Fibroblast of the aortic adventitia (primary cell): ENCODE measurements around the gene MMS22L. TPM values are rescaled to one million over a fixed set of nuclear protein-coding genes. Genes with fewer than 3 reads are reported as not detected.

Experiments
- DNase-seq: peaks from one replicate; pipeline ENCODE4 v3.0.0-alpha.2; 2010; ENCODE audit warnings: low read depth
- H3K4me3 ChIP-seq: 2 replicates; pipeline ENCODE4 v1.5.1; 2011; ENCODE audit warnings: low read depth, mild to moderate bottlenecking, control low read depth, low read length, moderate library complexity
- total RNA-seq: library from RNA; depleted of rRNA; stranded (reverse); fragments of >200 nt; gene quantifications from 2 replicates; pipeline ENCODE4 v1.2.3, GENCODE V29; 2012; ENCODE audit warnings: low replicate concordance
- TF ChIP-seq, protein P1 (sequence below): IDR thresholded peaks from 2 replicates; pipeline ENCODE4 v1.5.1; 2011; ENCODE audit warnings: mild to moderate bottlenecking, low read length, control low read depth, inconsistent platforms; ENCODE audit not compliant: insufficient read depth

The MMS22L gene, protein sequence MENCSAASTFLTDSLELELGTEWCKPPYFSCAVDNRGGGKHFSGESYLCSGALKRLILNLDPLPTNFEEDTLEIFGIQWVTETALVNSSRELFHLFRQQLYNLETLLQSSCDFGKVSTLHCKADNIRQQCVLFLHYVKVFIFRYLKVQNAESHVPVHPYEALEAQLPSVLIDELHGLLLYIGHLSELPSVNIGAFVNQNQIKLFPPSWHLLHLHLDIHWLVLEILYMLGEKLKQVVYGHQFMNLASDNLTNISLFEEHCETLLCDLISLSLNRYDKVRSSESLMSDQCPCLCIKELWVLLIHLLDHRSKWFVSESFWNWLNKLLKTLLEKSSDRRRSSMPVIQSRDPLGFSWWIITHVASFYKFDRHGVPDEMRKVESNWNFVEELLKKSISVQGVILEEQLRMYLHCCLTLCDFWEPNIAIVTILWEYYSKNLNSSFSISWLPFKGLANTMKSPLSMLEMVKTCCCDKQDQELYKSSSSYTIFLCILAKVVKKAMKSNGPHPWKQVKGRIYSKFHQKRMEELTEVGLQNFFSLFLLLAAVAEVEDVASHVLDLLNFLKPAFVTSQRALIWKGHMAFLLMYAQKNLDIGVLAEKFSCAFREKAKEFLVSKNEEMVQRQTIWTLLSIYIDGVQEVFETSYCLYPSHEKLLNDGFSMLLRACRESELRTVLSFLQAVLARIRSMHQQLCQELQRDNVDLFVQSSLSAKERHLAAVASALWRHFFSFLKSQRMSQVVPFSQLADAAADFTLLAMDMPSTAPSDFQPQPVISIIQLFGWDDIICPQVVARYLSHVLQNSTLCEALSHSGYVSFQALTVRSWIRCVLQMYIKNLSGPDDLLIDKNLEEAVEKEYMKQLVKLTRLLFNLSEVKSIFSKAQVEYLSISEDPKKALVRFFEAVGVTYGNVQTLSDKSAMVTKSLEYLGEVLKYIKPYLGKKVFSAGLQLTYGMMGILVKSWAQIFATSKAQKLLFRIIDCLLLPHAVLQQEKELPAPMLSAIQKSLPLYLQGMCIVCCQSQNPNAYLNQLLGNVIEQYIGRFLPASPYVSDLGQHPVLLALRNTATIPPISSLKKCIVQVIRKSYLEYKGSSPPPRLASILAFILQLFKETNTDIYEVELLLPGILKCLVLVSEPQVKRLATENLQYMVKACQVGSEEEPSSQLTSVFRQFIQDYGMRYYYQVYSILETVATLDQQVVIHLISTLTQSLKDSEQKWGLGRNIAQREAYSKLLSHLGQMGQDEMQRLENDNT
- 11.4 and 48.2 TPM in 2 replicates for total RNA-seq

DNA sequence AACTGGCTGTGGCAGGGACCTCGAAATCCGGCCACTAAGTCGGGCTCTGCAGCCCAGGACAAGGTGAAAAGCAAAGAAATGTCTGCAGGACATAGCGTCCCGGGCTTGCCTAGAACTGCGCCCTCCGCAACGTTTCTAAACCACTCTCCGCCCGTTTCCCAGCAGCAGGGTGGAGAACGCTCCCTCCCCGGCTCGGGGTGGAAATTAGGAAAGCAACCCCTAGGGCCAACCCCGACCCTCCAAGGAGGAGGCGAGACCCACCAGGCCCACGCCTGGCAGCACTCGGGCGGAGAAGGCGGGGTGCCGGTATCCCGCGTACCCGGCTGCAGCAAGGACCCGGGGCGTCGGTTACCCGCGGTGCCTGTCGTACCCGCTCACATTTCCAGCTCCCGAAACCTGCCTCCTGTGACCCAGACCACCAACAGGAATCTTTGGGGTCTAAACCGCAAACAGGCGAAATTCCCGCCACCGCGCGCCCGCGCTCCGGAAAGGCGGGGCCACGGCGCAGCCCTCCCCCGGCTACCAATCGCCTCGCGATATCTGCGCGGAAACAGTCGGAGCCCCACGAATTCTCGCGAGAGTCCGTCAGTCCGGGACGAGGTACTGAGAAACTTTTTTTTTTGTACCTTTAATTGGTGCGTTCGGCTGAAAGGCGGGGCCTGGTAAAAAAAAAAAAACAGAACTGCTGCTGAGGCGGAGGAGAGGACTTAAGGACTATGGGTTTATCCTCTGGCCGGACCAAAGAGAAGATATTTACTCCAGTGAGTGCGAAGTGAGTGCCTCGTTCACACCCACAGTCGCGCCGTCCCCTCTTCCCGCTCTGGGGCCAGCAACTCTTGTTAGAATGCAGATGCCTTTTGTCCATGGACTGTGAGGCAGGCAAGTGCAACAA, at the start of gene MMS22L:
Gene MMS22L (minus strand): TSS at position 491 of the 892 bp plus-strand sequence. CDS start 739 bp downstream, outside the sequence.
- TF ChIP-seq, protein P1, sequence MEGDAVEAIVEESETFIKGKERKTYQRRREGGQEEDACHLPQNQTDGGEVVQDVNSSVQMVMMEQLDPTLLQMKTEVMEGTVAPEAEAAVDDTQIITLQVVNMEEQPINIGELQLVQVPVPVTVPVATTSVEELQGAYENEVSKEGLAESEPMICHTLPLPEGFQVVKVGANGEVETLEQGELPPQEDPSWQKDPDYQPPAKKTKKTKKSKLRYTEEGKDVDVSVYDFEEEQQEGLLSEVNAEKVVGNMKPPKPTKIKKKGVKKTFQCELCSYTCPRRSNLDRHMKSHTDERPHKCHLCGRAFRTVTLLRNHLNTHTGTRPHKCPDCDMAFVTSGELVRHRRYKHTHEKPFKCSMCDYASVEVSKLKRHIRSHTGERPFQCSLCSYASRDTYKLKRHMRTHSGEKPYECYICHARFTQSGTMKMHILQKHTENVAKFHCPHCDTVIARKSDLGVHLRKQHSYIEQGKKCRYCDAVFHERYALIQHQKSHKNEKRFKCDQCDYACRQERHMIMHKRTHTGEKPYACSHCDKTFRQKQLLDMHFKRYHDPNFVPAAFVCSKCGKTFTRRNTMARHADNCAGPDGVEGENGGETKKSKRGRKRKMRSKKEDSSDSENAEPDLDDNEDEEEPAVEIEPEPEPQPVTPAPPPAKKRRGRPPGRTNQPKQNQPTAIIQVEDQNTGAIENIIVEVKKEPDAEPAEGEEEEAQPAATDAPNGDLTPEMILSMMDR, result no peak
- peak within 1 kb of the TSS; percentile 87 for H3K4me3 ChIP-seq
- DNase-seq, result peak; percentile 96

DNA sequence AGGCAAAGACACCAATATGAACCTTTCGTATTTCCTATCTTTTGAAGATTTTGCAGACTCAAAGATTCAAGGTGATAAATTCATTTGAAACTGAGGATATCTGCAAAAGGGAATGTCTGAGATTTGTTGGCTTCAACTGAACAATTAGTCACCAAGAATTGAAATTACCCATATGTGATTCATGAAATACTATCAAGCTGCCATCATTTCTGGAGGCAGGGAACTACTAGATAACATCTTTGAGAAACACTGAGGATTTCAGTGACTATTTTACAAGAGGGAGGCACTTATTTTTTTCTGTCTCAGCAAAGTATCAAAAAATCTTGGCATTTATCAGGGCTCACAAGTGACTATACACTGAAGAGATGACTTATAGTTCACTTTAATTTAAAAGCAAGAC, 39.8 kb upstream of the MMS22L start:
- DNase-seq, result peak; percentile 42
- no peak overlapping the region for H3K4me3 ChIP-seq
- TF ChIP-seq, protein P1, result no peak

DNA sequence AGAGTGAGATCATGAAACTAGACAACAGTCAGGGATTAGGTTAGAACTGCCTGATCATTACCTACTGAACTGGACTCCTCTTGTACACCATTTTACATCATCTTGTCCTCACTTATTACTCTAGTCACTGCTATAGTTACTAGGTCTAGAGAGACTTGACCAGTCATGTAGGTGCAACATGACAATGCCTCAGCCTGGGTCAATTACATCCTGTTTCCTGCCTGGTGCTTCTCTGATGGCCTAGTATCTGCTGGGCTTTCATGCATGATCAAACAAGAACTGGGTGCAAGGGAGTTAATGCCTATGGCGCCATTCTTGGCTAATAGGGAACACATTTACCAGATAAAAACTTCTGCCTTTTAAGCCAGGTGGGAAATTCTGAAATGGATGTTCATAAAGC, 39.2 kb upstream of the MMS22L start:
- TF ChIP-seq, protein P1, result no peak
- DNase-seq, result no peak
- no peak overlapping the region for H3K4me3 ChIP-seq

DNA sequence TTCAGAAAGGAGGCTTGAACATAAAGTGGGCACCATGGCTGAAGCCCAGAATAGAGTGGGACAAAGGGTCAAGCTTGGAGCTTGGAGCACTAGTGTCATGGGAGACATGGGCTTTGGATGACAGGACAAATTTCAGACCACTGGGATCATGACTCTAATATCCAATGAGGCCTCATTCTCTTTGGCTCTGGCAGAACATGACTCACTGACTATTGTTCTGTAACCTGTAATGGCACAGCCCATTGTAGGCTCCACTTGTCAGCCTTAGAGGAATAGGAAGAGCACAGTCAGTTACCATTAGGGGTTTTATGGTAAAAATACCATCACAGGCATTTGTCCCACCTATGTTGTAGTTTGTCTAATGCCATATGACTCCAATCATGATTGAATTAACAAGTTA, 34.0 kb upstream of the MMS22L start:
- DNase-seq, result peak; percentile 14
- no peak overlapping the region for H3K4me3 ChIP-seq
- TF ChIP-seq, protein P1, result no peak

DNA sequence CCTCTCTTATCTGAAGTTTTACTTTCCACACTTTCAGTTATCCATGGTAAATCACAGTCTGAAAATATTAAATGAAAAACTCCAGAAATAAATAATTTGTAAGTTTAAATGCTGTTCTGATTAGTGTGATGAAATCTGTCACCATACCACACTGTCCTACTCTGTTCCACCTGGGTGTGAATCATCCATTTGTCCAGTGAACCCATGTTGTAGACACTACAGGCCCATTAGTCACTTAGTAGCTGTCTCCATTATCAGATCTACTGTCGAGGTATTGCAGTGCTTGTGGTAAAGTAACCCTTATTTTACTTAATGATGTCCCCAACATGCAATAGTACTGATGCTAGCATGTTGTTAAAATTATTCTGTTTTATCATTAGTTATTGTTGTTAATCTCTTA, 29.2 kb upstream of the MMS22L start:
- H3K4me3 ChIP-seq, result no peak overlapping the region
- no peak for DNase-seq
- TF ChIP-seq, protein P1, result no peak
